Endothelial cell of umbilical vein (primary cell): ENCODE data around the gene MACROH2A1. TPM values are rescaled to one million over a fixed set of nuclear protein-coding genes. Genes with fewer than 3 reads are reported as not detected.

ENCODE experiments used
- BruUV-seq: library from RNA; stranded (reverse); fragments of 400-500 nt; replicated peaks from 2 replicates; lab custom pipeline; 2021; lab: Mats Ljungman, UMichigan
- CTCF ChIA-PET: fragments of 300-600, 350-600 bp; sonication (Branson Sonifier 250); formaldehyde crosslinking; loops from one replicate; lab custom pipeline; 2021; ENCODE audit warnings: antibody characterized with exemption, inconsistent platforms; lab: Charles Lee
- POLR2A ChIA-PET: fragments of 300-600, 350-600 bp; sonication (Branson Sonifier 250); formaldehyde crosslinking; loops from one replicate; lab custom pipeline; 2021; ENCODE audit warnings: antibody characterized with exemption, inconsistent platforms; lab: Charles Lee
- DNase-seq: peaks from one replicate; pipeline ENCODE4 v3.0.0-alpha.2; 2011; ENCODE audit warnings: low read depth, low spot score
- FAIRE-seq: peaks from 2 replicates; lab custom pipeline; 2011; peaks lifted over from hg19 to GRCh38; lab: Jason Lieb, UNC
- H2AFZ ChIP-seq: 2 replicates; pipeline ENCODE4 v1.6.0; 2012; ENCODE audit warnings: low read depth, low read length, control low read depth, inconsistent platforms
- H3K27ac ChIP-seq: 2 replicates; pipeline ENCODE4 v1.5.1; 2011; ENCODE audit warnings: low read depth, mild to moderate bottlenecking, control low read depth, low read length, moderate library complexity; ENCODE audit not compliant: insufficient read depth
- H3K27me3 ChIP-seq, 2 experiments: 2 replicates each; pipeline versions ENCODE4 v1.6.0 to v1.6.1; 2011; ENCODE audit warnings: low read length in 2 of 2, mixed read lengths in 1 of 2; ENCODE audit not compliant: control insufficient read depth in 2 of 2, insufficient read depth in 2 of 2
- H3K36me3 ChIP-seq, 2 experiments: 2 replicates in 1 of 2; 3 replicates in 1 of 2; pipeline ENCODE4 v1.5.1; 2011; ENCODE audit warnings: low read length in 2 of 2, mild to moderate bottlenecking in 1 of 2, moderate library complexity in 1 of 2; ENCODE audit not compliant: control insufficient read depth in 2 of 2, insufficient read depth in 2 of 2; ENCODE audit errors: extremely low read depth in 1 of 2
- H3K4me1 ChIP-seq: 3 replicates; pipeline ENCODE4 v1.5.1; 2011; ENCODE audit warnings: mild to moderate bottlenecking, low read length; ENCODE audit not compliant: control insufficient read depth, insufficient read depth; ENCODE audit errors: extremely low read depth
- H3K4me2 ChIP-seq: 2 replicates; pipeline ENCODE4 v1.6.1; 2011; ENCODE audit warnings: low read length, control low read depth, mixed read lengths; ENCODE audit not compliant: insufficient read depth
- H3K4me3 ChIP-seq, 3 experiments: fragments of 200-600 bp in 1 of 3; sonication (generic), shearing (Covaris generic) in 1 of 3; replicated peaks in 1 of 3; 2 replicates each; pipeline ENCODE4 v1.5.1; 2011 to 2016; ENCODE audit warnings: control low read depth in 3 of 3, low read length in 3 of 3, mild to moderate bottlenecking in 2 of 3, inconsistent platforms in 1 of 3, low read depth in 1 of 3, moderate library complexity in 1 of 3; ENCODE audit not compliant: insufficient read depth in 1 of 3
- H3K79me2 ChIP-seq: 2 replicates; pipeline ENCODE4 v1.6.0; 2012; ENCODE audit warnings: low read length, inconsistent platforms; ENCODE audit not compliant: control insufficient read depth, insufficient read depth
- H3K9ac ChIP-seq: replicated peaks from 2 replicates; pipeline ENCODE3; 2011; ENCODE audit warnings: low read length, control low read depth; ENCODE audit not compliant: insufficient read depth; ENCODE audit errors: extremely low read depth
- H3K9me1 ChIP-seq: replicated peaks from 3 replicates; pipeline ENCODE4 v1.6.0; 2011; ENCODE audit warnings: mild to moderate bottlenecking, low read length; ENCODE audit not compliant: control insufficient read depth, insufficient read depth; ENCODE audit errors: extremely low read depth
- H3K9me3 ChIP-seq: replicated peaks from 2 replicates; pipeline ENCODE4 v1.5.1; 2012; ENCODE audit warnings: low read length, inconsistent platforms; ENCODE audit not compliant: control insufficient read depth, insufficient read depth
- H4K20me1 ChIP-seq: replicated peaks from 2 replicates; pipeline ENCODE3; 2011; ENCODE audit warnings: mild to moderate bottlenecking, low read length; ENCODE audit not compliant: control insufficient read depth, insufficient read depth; ENCODE audit errors: extremely low read depth
- CTCF ChIP-seq, 2 donors: IDR thresholded peaks; 1 replicate in 1 of 2; 2 replicates in 1 of 2; pipeline ENCODE4 v1.5.1; 2011; ENCODE audit warnings: low read length in 2 of 2, mild to moderate bottlenecking in 2 of 2, moderate library complexity in 2 of 2, control low read depth in 1 of 2, inconsistent platforms in 1 of 2, low read depth in 1 of 2; ENCODE audit not compliant: insufficient read depth in 1 of 2; ENCODE audit errors: extremely low read depth in 1 of 2
- EZH2 ChIP-seq: IDR thresholded peaks from 2 replicates; pipeline ENCODE4 v1.6.1; 2012; ENCODE audit warnings: borderline replicate concordance, low read depth, mild to moderate bottlenecking, moderate library complexity, low read length, inconsistent platforms; ENCODE audit not compliant: severe bottlenecking
- FOS ChIP-seq: IDR thresholded peaks from 2 replicates; pipeline ENCODE4 v1.6.1; 2011; ENCODE audit warnings: mild to moderate bottlenecking, low read length, moderate library complexity, borderline replicate concordance; ENCODE audit not compliant: insufficient read depth
- GATA2 ChIP-seq: IDR thresholded peaks from 2 replicates; pipeline ENCODE4 v1.7.0; 2011; ENCODE audit warnings: low read depth, mild to moderate bottlenecking, moderate library complexity, mixed read lengths, low read length; ENCODE audit not compliant: insufficient read length, insufficient read depth
- JUN ChIP-seq: IDR thresholded peaks from 2 replicates; pipeline ENCODE4 v1.6.1; 2011; ENCODE audit warnings: borderline replicate concordance, low read depth; ENCODE audit not compliant: insufficient read length, insufficient read depth
- MAX ChIP-seq: IDR thresholded peaks from 2 replicates; pipeline ENCODE4 v1.6.1; 2011; ENCODE audit not compliant: insufficient read depth, insufficient read length
- MYC ChIP-seq: IDR thresholded peaks from one replicate; pipeline ENCODE4 v1.6.1; 2011; ENCODE audit warnings: mild to moderate bottlenecking, low read depth, low read length
- POLR2A ChIP-seq: IDR thresholded peaks from 2 replicates; pipeline ENCODE4 v1.6.1; 2012; ENCODE audit warnings: low read depth, mild to moderate bottlenecking, control low read depth, low read length
- POLR2AphosphoS5 ChIP-seq: IDR thresholded peaks from 2 replicates; pipeline ENCODE4 v1.6.1; 2012; ENCODE audit warnings: low read depth, mild to moderate bottlenecking, control low read depth, low read length, moderate library complexity; ENCODE audit not compliant: insufficient read depth
- dilution Hi-C: fragments of 300-500 bp; cut with MboI; formaldehyde crosslinking; loops from one replicate; pipeline ENCODE4 v1.15.0; 2019; ENCODE audit warnings: low sequenced_read_pairs; ENCODE audit not compliant: extremely low pct_ligation_motif_present
- intact Hi-C: fragments of 100-400 bp; cut with micrococcal nuclease; formaldehyde crosslinking; loops from one replicate; pipeline ENCODE4 v1.10.0; 2022
- polyA plus RNA-seq, 4 experiments: library from polyadenylated mRNA; depleted of rRNA in 3 of 4; stranded (reverse) in 3 of 4; unstranded in 1 of 4; fragments of >200 nt; gene quantifications; 2 replicates each; pipeline versions ENCODE4 v1.2.1 to v1.2.3, GENCODE V29; 2011 to 2012; ENCODE audit warnings: missing spikeins in 1 of 4
- total RNA-seq: library from RNA; stranded (reverse); gene quantifications from 2 replicates; pipeline ENCODE4 v1.2.3, GENCODE V29; 2021

MACROH2A1 gene
- total and polyA plus RNA-seq, 2 donors (not counting 3 experiments of a cell fraction or from before 2014, with no cell fraction given): 89.3 to 147 TPM

DNA sequence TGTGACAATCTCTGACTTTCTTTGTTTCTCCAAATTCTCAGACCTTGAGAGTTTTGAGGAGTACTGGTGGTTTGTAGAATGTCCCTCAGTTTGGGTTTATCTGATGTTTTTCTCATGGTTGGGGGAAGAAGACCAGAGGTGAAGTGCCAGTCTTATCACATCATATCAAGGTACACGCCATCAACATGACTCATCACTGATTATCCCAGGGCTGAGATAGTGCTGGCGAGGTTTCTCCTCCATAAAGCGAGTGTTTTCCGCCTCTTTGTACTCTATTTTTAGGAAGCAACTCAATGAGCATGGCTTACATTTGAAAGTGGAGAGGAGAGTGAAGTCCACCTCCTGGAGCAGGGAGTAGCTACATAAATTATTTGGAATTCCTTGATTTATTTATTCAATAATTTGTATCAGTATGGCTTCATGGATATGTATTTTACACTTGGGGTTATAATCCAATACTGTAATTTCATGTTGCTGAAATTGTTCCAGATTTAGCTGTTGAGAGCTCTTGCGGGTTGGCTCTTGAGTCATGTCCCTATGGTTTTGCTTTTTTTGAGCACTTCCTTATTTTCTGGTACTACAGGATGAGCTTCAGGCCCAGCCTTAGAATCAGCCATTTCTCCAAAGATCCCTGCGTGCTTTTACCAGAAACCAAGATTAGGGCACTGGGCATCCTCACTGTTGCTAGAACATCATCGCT lies 24.3 kb upstream of the MACROH2A1 start:
- BruUV-seq: no TSS peak
- no peaks in the 10 kb centered on the region for H3K9me1 ChIP-seq
- peaks cover 13 to 42% of the 10 kb centered on the region in 2 experiments for H3K27me3 ChIP-seq
- no peak overlapping the region for H3K4me2 ChIP-seq
- H3K9ac ChIP-seq: no peak overlapping the region
- dilution Hi-C loops: no loop called here
- H3K27ac ChIP-seq: no peak overlapping the region
- H3K79me2 ChIP-seq: no peaks in the 10 kb centered on the region
- FAIRE-seq: no peak
- ChIA-PET CTCF (interaction anchor here (1.4 to 3.9 kb wide), 3 partner anchors 32 to 47 kb away, joined by 4 to 33 read pairs (median 4); no protein-coding TSS in a partner anchor), POLR2A (no interaction called here)
- TF ChIP-seq EZH2 (no peak), POLR2A (no peak), MAX (no peak), MYC (no peak), JUN (no peak), CTCF (IDR thresholded peaks at IDR 0.05; ENCODE audit: extremely low read depth in 1 of 2, insufficient read depth in 1 of 2, low read depth in 1 of 2, low read length in 2 of 2) (no peak), FOS (no peak), POLR2AphosphoS5 (no peak), GATA2 (no peak)
- H3K4me3 ChIP-seq: no peak overlapping the region
- no peak for DNase-seq
- H4K20me1 ChIP-seq: no peaks in the 10 kb centered on the region
- H2AFZ ChIP-seq: no peak overlapping the region
- intact Hi-C loops: no loop called here
- no peaks in the 10 kb centered on the region for H3K4me1 ChIP-seq
- no peaks in the 10 kb centered on the region for H3K9me3 ChIP-seq
- H3K36me3 ChIP-seq: no peaks in the 10 kb centered on the region
